Astrocyte (in vitro differentiated cells and primary cell): ENCODE results near the gene PBLD. TPM values are rescaled to one million over a fixed set of nuclear protein-coding genes. Genes with fewer than 3 reads are reported as not detected.

Experiments
- DNase-seq: peaks from one replicate; pipeline ENCODE4 v3.0.0-alpha.2; 2010; ENCODE audit warnings: low read depth
- FAIRE-seq: peaks from 2 replicates; lab custom pipeline; 2011; peaks lifted over from hg19 to GRCh38; lab: Jason Lieb, UNC
- H2AFZ ChIP-seq: 2 replicates; pipeline ENCODE4 v1.6.0; 2012; ENCODE audit warnings: low read depth, low read length, inconsistent platforms
- H3K27ac ChIP-seq: 2 replicates; pipeline ENCODE4 v1.5.1; 2011; ENCODE audit warnings: low read depth, low read length, inconsistent platforms
- H3K27me3 ChIP-seq: 2 replicates; pipeline ENCODE4 v1.6.0; 2011; ENCODE audit warnings: low read length, inconsistent platforms; ENCODE audit not compliant: insufficient read depth
- H3K36me3 ChIP-seq: 2 replicates; pipeline ENCODE4 v1.5.1; 2011; ENCODE audit warnings: low read length, inconsistent platforms; ENCODE audit not compliant: insufficient read depth
- H3K4me1 ChIP-seq: 2 replicates; pipeline ENCODE4 v1.5.1; 2011; ENCODE audit warnings: low read length, inconsistent platforms; ENCODE audit not compliant: insufficient read depth
- H3K4me2 ChIP-seq: 2 replicates; pipeline ENCODE4 v1.6.0; 2012; ENCODE audit warnings: low read length, inconsistent platforms
- H3K4me3 ChIP-seq: 2 replicates; pipeline ENCODE4 v1.5.1; 2011; ENCODE audit warnings: low read depth, mild to moderate bottlenecking, low read length, inconsistent platforms; ENCODE audit not compliant: insufficient read depth
- H3K79me2 ChIP-seq: 2 replicates; pipeline ENCODE4 v1.6.0; 2012; ENCODE audit warnings: mild to moderate bottlenecking, low read length, inconsistent platforms; ENCODE audit not compliant: insufficient read depth
- H3K9ac ChIP-seq: 2 replicates; pipeline ENCODE4 v1.6.0; 2012; ENCODE audit warnings: mild to moderate bottlenecking, low read length, inconsistent platforms
- H3K9me3 ChIP-seq: 2 replicates; pipeline ENCODE4 v1.5.1; 2012; ENCODE audit warnings: low read depth, mild to moderate bottlenecking, low read length, inconsistent platforms; ENCODE audit not compliant: insufficient read depth
- H4K20me1 ChIP-seq: 2 replicates; pipeline ENCODE4 v1.6.0; 2012; ENCODE audit warnings: low read length, inconsistent platforms; ENCODE audit not compliant: insufficient read depth
- H3K27ac Mint-ChIP-seq: one replicate; pipeline ENCODE4 v1.8.0; 2021; ENCODE audit warnings: mild to moderate bottlenecking, mixed read lengths; ENCODE audit not compliant: unreplicated experiment
- H3K27me3 Mint-ChIP-seq: one replicate; pipeline ENCODE4 v1.8.0; 2021; ENCODE audit warnings: low read depth, mixed read lengths; ENCODE audit not compliant: unreplicated experiment
- H3K36me3 Mint-ChIP-seq: one replicate; pipeline ENCODE4 v1.8.0; 2021; ENCODE audit warnings: low read depth, mixed read lengths; ENCODE audit not compliant: unreplicated experiment
- H3K4me1 Mint-ChIP-seq: one replicate; pipeline ENCODE4 v1.8.0; 2021; ENCODE audit warnings: low read depth, mixed read lengths; ENCODE audit not compliant: unreplicated experiment
- H3K4me3 Mint-ChIP-seq: one replicate; pipeline ENCODE4 v1.8.0; 2021; ENCODE audit warnings: mild to moderate bottlenecking, moderate library complexity, mixed read lengths; ENCODE audit not compliant: unreplicated experiment
- H3K9me3 Mint-ChIP-seq: one replicate; pipeline ENCODE4 v1.8.0; 2021; ENCODE audit warnings: mild to moderate bottlenecking, mixed read lengths; ENCODE audit not compliant: unreplicated experiment
- CTCF ChIP-seq: IDR thresholded peaks from 2 replicates; pipeline ENCODE4 v1.5.1; 2011; ENCODE audit warnings: low read depth, mild to moderate bottlenecking, inconsistent platforms, low read length, moderate library complexity; ENCODE audit not compliant: insufficient read depth
- EZH2 ChIP-seq: IDR thresholded peaks from 2 replicates; pipeline ENCODE4 v1.6.1; 2012; ENCODE audit warnings: mild to moderate bottlenecking, low read length, inconsistent platforms; ENCODE audit not compliant: insufficient read depth
- total RNA-seq: library from RNA; stranded (reverse); gene quantifications from 2 replicates; pipeline ENCODE4 v1.2.1, GENCODE V29; 2021

Gene PBLD
- total RNA-seq, 1 donor from 2014 or later = 6.1 TPM

- no peaks in the 10 kb centered on the region for H3K9me3 ChIP-seq
- no peak overlapping the region for H3K4me2 ChIP-seq
- no peak for DNase-seq
- H3K79me2 ChIP-seq = no peaks in the 10 kb centered on the region
- H3K27me3 ChIP-seq = no peaks in the 10 kb centered on the region
- TF ChIP-seq CTCF = no peak
- no peak for TF ChIP-seq EZH2
- H3K4me3 Mint-ChIP-seq = peak overlapping the region; percentile 54
- no peaks in the 10 kb centered on the region for H3K4me1 Mint-ChIP-seq
- no peaks in the 10 kb centered on the region for H3K9me3 Mint-ChIP-seq
- H3K27me3 Mint-ChIP-seq = peaks cover 11% of the 10 kb centered on the region
- H4K20me1 ChIP-seq = no peaks in the 10 kb centered on the region
- FAIRE-seq = no peak
- no peak overlapping the region for H3K27ac Mint-ChIP-seq
- H3K4me1 ChIP-seq = no peaks in the 10 kb centered on the region
- no peak overlapping the region for H3K9ac ChIP-seq
- H3K36me3 Mint-ChIP-seq = no peaks in the 10 kb centered on the region
- H3K27ac ChIP-seq = no peak overlapping the region
- no peak overlapping the region for H3K4me3 ChIP-seq
- no peak overlapping the region for H2AFZ ChIP-seq
- H3K36me3 ChIP-seq = no peaks in the 10 kb centered on the region
Observed at GRCh38 chr10:68301301-68301700, 31.4 kb downstream of the PBLD start.

- no peaks in the 10 kb centered on the region for H3K27me3 ChIP-seq
- no peak overlapping the region for H2AFZ ChIP-seq
- H3K27ac Mint-ChIP-seq = no peak overlapping the region
- no peaks in the 10 kb centered on the region for H3K36me3 ChIP-seq
- H3K9me3 ChIP-seq = no peaks in the 10 kb centered on the region
- H3K4me2 ChIP-seq = no peak overlapping the region
- H3K27me3 Mint-ChIP-seq = peaks cover 11% of the 10 kb centered on the region
- no peak overlapping the region for H3K27ac ChIP-seq
- H3K4me1 ChIP-seq = no peaks in the 10 kb centered on the region
- TF ChIP-seq EZH2 = no peak
- no peak for TF ChIP-seq CTCF
- no peaks in the 10 kb centered on the region for H3K36me3 Mint-ChIP-seq
- no peaks in the 10 kb centered on the region for H3K79me2 ChIP-seq
- no peak overlapping the region for H3K4me3 ChIP-seq
- H3K4me3 Mint-ChIP-seq = no peak overlapping the region
- H4K20me1 ChIP-seq = no peaks in the 10 kb centered on the region
- DNase-seq (no peak), FAIRE-seq (no peak)
- no peaks in the 10 kb centered on the region for H3K9me3 Mint-ChIP-seq
- H3K9ac ChIP-seq = no peak overlapping the region
- H3K4me1 Mint-ChIP-seq = no peaks in the 10 kb centered on the region
Observed at GRCh38 chr10:68296843-68297663, 35.7 kb downstream of the PBLD start.

- H3K79me2 ChIP-seq = no peaks in the 10 kb centered on the region
- no peak overlapping the region for H2AFZ ChIP-seq
- Mint-ChIP-seq H3K27ac (no peak overlapping the region), H3K4me3 (no peak overlapping the region), H3K27me3 (no peaks in the 10 kb centered on the region), H3K4me1 (peaks cover 2% of the 10 kb centered on the region), H3K36me3 (peaks cover 3% of the 10 kb centered on the region), H3K9me3 (no peaks in the 10 kb centered on the region)
- H3K27ac ChIP-seq = no peak overlapping the region
- no peak overlapping the region for H3K4me2 ChIP-seq
- FAIRE-seq (no peak), DNase-seq (no peak)
- H3K36me3 ChIP-seq = no peaks in the 10 kb centered on the region
- H3K27me3 ChIP-seq = no peaks in the 10 kb centered on the region
- no peak for TF ChIP-seq EZH2
- TF ChIP-seq CTCF = no peak
- no peaks in the 10 kb centered on the region for H3K9me3 ChIP-seq
- H3K9ac ChIP-seq = no peak overlapping the region
- H4K20me1 ChIP-seq = no peaks in the 10 kb centered on the region
- no peak overlapping the region for H3K4me3 ChIP-seq
- no peaks in the 10 kb centered on the region for H3K4me1 ChIP-seq
Observed at GRCh38 chr10:68290736-68291135, 42.0 kb downstream of the PBLD start.
